HCT116 (cell line): ENCODE data around the gene NEK6.

Experiments
- EZH2 ChIP-seq: fragments of 200-600 bp; sonication (generic); IDR thresholded peaks from 2 replicates; pipeline ENCODE4 v1.6.1; 2017; ENCODE audit warnings: antibody characterized with exemption, mixed run types
- POLR2AphosphoS5 ChIP-seq: IDR thresholded peaks from 2 replicates; pipeline ENCODE4 v1.6.1; 2011; ENCODE audit warnings: mild to moderate bottlenecking, low read depth, low read length, moderate library complexity
- TF ChIP-seq, protein P1 (sequence below), 3 experiments: fragments of 200-600 bp in 1 of 3; sonication (generic) in 1 of 3; IDR thresholded peaks in 2 of 3; conservative IDR thresholded peaks in 1 of 3; 2 replicates each; pipeline ENCODE4 v1.5.1; 2012 to 2017; ENCODE audit warnings: low read depth in 2 of 3, low read length in 2 of 3, antibody characterized with exemption in 1 of 3, borderline replicate concordance in 1 of 3, control low read depth in 1 of 3, mild to moderate bottlenecking in 1 of 3, mixed read lengths in 1 of 3, mixed run types in 1 of 3, moderate library complexity in 1 of 3; ENCODE audit not compliant: insufficient read depth in 1 of 3

GRCh38 chr9:124385623-124386022 lies 127.9 kb downstream of the NEK6 start:
- TF ChIP-seq POLR2AphosphoS5 (no peak), EZH2 (no peak)
- TF ChIP-seq, protein P1, sequence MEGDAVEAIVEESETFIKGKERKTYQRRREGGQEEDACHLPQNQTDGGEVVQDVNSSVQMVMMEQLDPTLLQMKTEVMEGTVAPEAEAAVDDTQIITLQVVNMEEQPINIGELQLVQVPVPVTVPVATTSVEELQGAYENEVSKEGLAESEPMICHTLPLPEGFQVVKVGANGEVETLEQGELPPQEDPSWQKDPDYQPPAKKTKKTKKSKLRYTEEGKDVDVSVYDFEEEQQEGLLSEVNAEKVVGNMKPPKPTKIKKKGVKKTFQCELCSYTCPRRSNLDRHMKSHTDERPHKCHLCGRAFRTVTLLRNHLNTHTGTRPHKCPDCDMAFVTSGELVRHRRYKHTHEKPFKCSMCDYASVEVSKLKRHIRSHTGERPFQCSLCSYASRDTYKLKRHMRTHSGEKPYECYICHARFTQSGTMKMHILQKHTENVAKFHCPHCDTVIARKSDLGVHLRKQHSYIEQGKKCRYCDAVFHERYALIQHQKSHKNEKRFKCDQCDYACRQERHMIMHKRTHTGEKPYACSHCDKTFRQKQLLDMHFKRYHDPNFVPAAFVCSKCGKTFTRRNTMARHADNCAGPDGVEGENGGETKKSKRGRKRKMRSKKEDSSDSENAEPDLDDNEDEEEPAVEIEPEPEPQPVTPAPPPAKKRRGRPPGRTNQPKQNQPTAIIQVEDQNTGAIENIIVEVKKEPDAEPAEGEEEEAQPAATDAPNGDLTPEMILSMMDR (IDR thresholded peaks at IDR 0.05 in 2 of 3, conservative IDR thresholded peaks at IDR 0.05 in 1 of 3; ENCODE audit: borderline replicate concordance in 1 of 3, insufficient read depth in 1 of 3, low read depth in 2 of 3, low read length in 2 of 3), result no peak
